Brain microvascular endothelial cell (primary cell): Measurements from ENCODE around the gene ABL1.

ENCODE experiments used
- DNase-seq: peaks from one replicate; pipeline ENCODE4 v3.0.0-alpha.2; 2020
- H3K27ac ChIP-seq: fragments of 250-450 bp; sonication (Bioruptor Pico); 2 replicates; pipeline ENCODE4 v1.5.1; 2020; ENCODE audit warnings: mild to moderate bottlenecking, moderate library complexity
- H3K27me3 ChIP-seq: fragments of 250-450 bp; sonication (Bioruptor Pico); replicated peaks from 2 replicates; pipeline ENCODE4 v1.5.1; 2020; ENCODE audit warnings: mild to moderate bottlenecking
- H3K36me3 ChIP-seq: fragments of 250-450 bp; sonication (Bioruptor Pico); replicated peaks from 2 replicates; pipeline ENCODE4 v1.5.1; 2020; ENCODE audit warnings: mild to moderate bottlenecking
- H3K4me3 ChIP-seq: 2 replicates; pipeline ENCODE4 v1.5.1; 2011; ENCODE audit warnings: low read depth, mild to moderate bottlenecking, control low read depth, low read length, moderate library complexity
- CTCF ChIP-seq: IDR thresholded peaks from 2 replicates; pipeline ENCODE4 v1.5.1; 2011; ENCODE audit warnings: low read depth, mild to moderate bottlenecking, moderate library complexity, low read length, control low read depth, inconsistent platforms; ENCODE audit errors: missing control alignments
- in situ Hi-C: cut with HindIII; loops from 2 replicates; pipeline ENCODE4 v1.10.0; 2017; ENCODE audit warnings: low sequenced_read_pairs, low pct_ligation_motif_present

ABL1 gene

GRCh38 chr9:130831077-130831476 lies 4.0 kb upstream of the ABL1 start:
- no peak overlapping the region for H3K4me3 ChIP-seq
- H3K36me3 ChIP-seq, result no peaks in the 10 kb centered on the region
- TF ChIP-seq CTCF, result no peak
- no peak for DNase-seq
- H3K27me3 ChIP-seq, result no peaks in the 10 kb centered on the region
- no peak overlapping the region for H3K27ac ChIP-seq
- in situ Hi-C loops, result no loop called here

- no peak overlapping the region for H3K4me3 ChIP-seq
- no peaks in the 10 kb centered on the region for H3K36me3 ChIP-seq
- no peak for TF ChIP-seq CTCF
- H3K27me3 ChIP-seq, result no peaks in the 10 kb centered on the region
- no peak for DNase-seq
- peak overlapping the region; percentile 85 for H3K27ac ChIP-seq
- in situ Hi-C loops, result no loop called here
Observed at GRCh38 chr9:130833031-130833990, 1.7 kb upstream of the ABL1 start.

- peak overlapping the region; percentile 95 for H3K27ac ChIP-seq
Observed at GRCh38 chr9:130835441-130836298, 616 bp downstream of the ABL1 start.

GRCh38 chr9:130837002-130837511 lies 2.0 kb downstream of the ABL1 start:
- DNase-seq, result no peak
- in situ Hi-C loops, result no loop called here
- Histone ChIP-seq H3K36me3 (no peaks in the 10 kb centered on the region), H3K27me3 (no peaks in the 10 kb centered on the region), H3K27ac (peak overlapping the region; percentile 95), H3K4me3 (peak overlapping the region; percentile 71)
- TF ChIP-seq CTCF, result no peak

More at GRCh38 chr9:130835441-130836298, 616 bp downstream of the ABL1 start:
- TF ChIP-seq CTCF, result no peak
- in situ Hi-C loops, result no loop called here
- H3K27me3 ChIP-seq, result no peaks in the 10 kb centered on the region
- DNase-seq, result no peak
- no peaks in the 10 kb centered on the region for H3K36me3 ChIP-seq
- H3K4me3 ChIP-seq, result peak overlapping the region; percentile 71

- Histone ChIP-seq H3K27me3 (no peaks in the 10 kb centered on the region), H3K36me3 (no peaks in the 10 kb centered on the region), H3K4me3 (peak overlapping the region; percentile 71), H3K27ac (peak overlapping the region; percentile 95)
- TF ChIP-seq CTCF, result no peak
- no peak for DNase-seq
- in situ Hi-C loops, result no loop called here
Observed at GRCh38 chr9:130837643-130838042, 2.6 kb downstream of the ABL1 start.
